Measurements from ENCODE around the gene RANGRF.

DNA sequence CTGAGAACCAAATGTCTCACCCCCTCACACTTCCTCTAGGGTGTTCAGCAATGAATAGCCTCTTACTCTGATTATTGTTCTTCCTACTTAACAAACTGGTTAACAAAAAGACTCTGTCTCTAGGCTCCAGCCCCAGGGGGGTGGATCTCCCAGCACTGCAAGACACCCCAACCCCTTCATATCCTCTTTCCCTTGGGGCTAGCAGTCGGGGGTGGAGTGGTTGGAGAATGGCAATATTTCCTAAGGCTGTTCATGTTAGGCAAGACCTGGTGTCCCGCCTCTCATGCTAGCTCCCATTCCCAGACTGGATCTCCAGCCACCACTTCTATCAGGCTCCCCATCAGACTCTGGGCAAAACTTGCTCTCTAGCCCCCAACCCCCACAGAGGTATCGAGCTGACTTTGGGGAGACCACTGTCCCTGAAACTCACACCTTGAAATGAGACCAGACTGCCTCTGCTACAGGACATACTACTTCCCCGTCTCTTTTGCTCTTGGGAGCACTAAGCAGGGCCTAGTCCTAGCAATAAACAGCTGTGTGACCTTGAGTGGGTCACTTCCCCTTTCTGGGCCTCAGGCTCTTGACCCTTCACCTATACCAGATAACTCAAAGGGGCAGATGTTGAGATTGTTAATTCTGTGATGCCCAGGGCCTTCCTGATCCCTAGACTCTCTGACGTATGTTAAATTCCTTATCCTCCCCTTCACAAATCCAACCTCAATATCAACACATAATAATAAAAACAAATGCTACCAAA, 4.3 kb downstream of the RANGRF start:
- TF ChIP-seq EZH2 (IDR thresholded peaks at IDR 0.05; ENCODE audit: borderline replicate concordance, low read length) = no peak
- TF ChIP-seq, protein P1, sequence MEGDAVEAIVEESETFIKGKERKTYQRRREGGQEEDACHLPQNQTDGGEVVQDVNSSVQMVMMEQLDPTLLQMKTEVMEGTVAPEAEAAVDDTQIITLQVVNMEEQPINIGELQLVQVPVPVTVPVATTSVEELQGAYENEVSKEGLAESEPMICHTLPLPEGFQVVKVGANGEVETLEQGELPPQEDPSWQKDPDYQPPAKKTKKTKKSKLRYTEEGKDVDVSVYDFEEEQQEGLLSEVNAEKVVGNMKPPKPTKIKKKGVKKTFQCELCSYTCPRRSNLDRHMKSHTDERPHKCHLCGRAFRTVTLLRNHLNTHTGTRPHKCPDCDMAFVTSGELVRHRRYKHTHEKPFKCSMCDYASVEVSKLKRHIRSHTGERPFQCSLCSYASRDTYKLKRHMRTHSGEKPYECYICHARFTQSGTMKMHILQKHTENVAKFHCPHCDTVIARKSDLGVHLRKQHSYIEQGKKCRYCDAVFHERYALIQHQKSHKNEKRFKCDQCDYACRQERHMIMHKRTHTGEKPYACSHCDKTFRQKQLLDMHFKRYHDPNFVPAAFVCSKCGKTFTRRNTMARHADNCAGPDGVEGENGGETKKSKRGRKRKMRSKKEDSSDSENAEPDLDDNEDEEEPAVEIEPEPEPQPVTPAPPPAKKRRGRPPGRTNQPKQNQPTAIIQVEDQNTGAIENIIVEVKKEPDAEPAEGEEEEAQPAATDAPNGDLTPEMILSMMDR (IDR thresholded peaks at IDR 0.05; ENCODE audit: low read length) = no peak
